Osteocyte (in vitro differentiated cells): ENCODE data around the gene DMD. TPM values are rescaled to one million over a fixed set of nuclear protein-coding genes. Genes with fewer than 3 reads are reported as not detected.
"Not testable (repeated sequence)": the region's sequence is repeated elsewhere in the genome, so short reads cannot be mapped to it uniquely, and the experiment has no call there.

Experiments used
- DNase-seq: peaks from one replicate; pipeline ENCODE4 v3.0.0; 2021; ENCODE audit warnings: mixed read lengths; ENCODE audit not compliant: unreplicated experiment; ENCODE audit errors: extremely low spot score
- H3K27ac Mint-ChIP-seq: one replicate; pipeline ENCODE4 v1.8.0; 2021; ENCODE audit warnings: mild to moderate bottlenecking, mixed read lengths; ENCODE audit not compliant: unreplicated experiment
- H3K27me3 Mint-ChIP-seq: one replicate; pipeline ENCODE4 v1.8.0; 2021; ENCODE audit warnings: mixed read lengths; ENCODE audit not compliant: unreplicated experiment
- H3K36me3 Mint-ChIP-seq: one replicate; pipeline ENCODE4 v1.8.0; 2021; ENCODE audit warnings: mixed read lengths; ENCODE audit not compliant: unreplicated experiment
- H3K4me1 Mint-ChIP-seq: one replicate; pipeline ENCODE4 v1.8.0; 2021; ENCODE audit warnings: mixed read lengths; ENCODE audit not compliant: unreplicated experiment
- H3K4me3 Mint-ChIP-seq: one replicate; pipeline ENCODE4 v1.8.0; 2021; ENCODE audit warnings: mild to moderate bottlenecking, moderate library complexity, mixed read lengths; ENCODE audit not compliant: unreplicated experiment
- H3K9me3 Mint-ChIP-seq: one replicate; pipeline ENCODE4 v1.8.0; 2021; ENCODE audit warnings: mixed read lengths; ENCODE audit not compliant: unreplicated experiment
- CTCF ChIP-seq: fragments of 200-600 bp; sonication (generic); IDR thresholded peaks from 2 replicates; pipeline ENCODE4 v1.5.0; 2021; ENCODE audit warnings: antibody characterized with exemption, mild to moderate bottlenecking, moderate library complexity
- total RNA-seq: library from RNA; stranded (reverse); gene quantifications from 2 replicates; pipeline ENCODE4 v1.2.1, GENCODE V29; 2021

Gene DMD
- total RNA-seq, 1 donor from 2014 or later = 317 TPM

- Mint-ChIP-seq H3K9me3 (peaks cover 5% of the 10 kb centered on the region), H3K27ac (no peak overlapping the region), H3K27me3 (no peaks in the 10 kb centered on the region), H3K4me1 (no peaks in the 10 kb centered on the region), H3K36me3 (no peaks in the 10 kb centered on the region), H3K4me3 (no peak overlapping the region)
- no peak for DNase-seq
- TF ChIP-seq CTCF = no peak
These were observed 462.3 kb downstream of the DMD start for GRCh38 chrX:32749070-32749469.

GRCh38 chrX:32745323-32745722 is 466.0 kb downstream of the DMD start:
- Mint-ChIP-seq H3K4me3 (no peak overlapping the region), H3K9me3 (peaks cover 3% of the 10 kb centered on the region), H3K27ac (no peak overlapping the region), H3K4me1 (no peaks in the 10 kb centered on the region), H3K27me3 (no peaks in the 10 kb centered on the region), H3K36me3 (no peaks in the 10 kb centered on the region)
- no peak for DNase-seq
- no peak for TF ChIP-seq CTCF

GRCh38 chrX:32744921-32745320 is 466.4 kb downstream of the DMD start:
- TF ChIP-seq CTCF = no peak
- DNase-seq = no peak
- no peaks in the 10 kb centered on the region for H3K36me3 Mint-ChIP-seq
- no peaks in the 10 kb centered on the region for H3K4me1 Mint-ChIP-seq
- H3K4me3 Mint-ChIP-seq = no peak overlapping the region
- no peaks in the 10 kb centered on the region for H3K27me3 Mint-ChIP-seq
- H3K9me3 Mint-ChIP-seq = peaks cover 3% of the 10 kb centered on the region
- no peak overlapping the region for H3K27ac Mint-ChIP-seq

GRCh38 chrX:32741910-32742309 is 469.4 kb downstream of the DMD start:
- no peak for TF ChIP-seq CTCF
- DNase-seq = no peak
- H3K27me3 Mint-ChIP-seq = no peaks in the 10 kb centered on the region
- H3K4me1 Mint-ChIP-seq = no peaks in the 10 kb centered on the region
- H3K27ac Mint-ChIP-seq = no peak overlapping the region
- H3K9me3 Mint-ChIP-seq = peaks cover 3% of the 10 kb centered on the region
- no peak overlapping the region for H3K4me3 Mint-ChIP-seq
- no peaks in the 10 kb centered on the region for H3K36me3 Mint-ChIP-seq

GRCh38 chrX:32708542-32708941 is 502.8 kb downstream of the DMD start:
- Mint-ChIP-seq H3K9me3 (peaks cover 4% of the 10 kb centered on the region), H3K36me3 (no peaks in the 10 kb centered on the region), H3K4me3 (no peak overlapping the region), H3K27me3 (no peaks in the 10 kb centered on the region), H3K27ac (no peak overlapping the region), H3K4me1 (no peaks in the 10 kb centered on the region)
- no peak for DNase-seq
- no peak for TF ChIP-seq CTCF

- not testable (repeated sequence) for H3K27me3 Mint-ChIP-seq, H3K36me3 Mint-ChIP-seq, DNase-seq, H3K4me3 Mint-ChIP-seq, H3K27ac Mint-ChIP-seq, H3K4me1 Mint-ChIP-seq, H3K9me3 Mint-ChIP-seq
These were observed 506.0 kb downstream of the DMD start for GRCh38 chrX:32705385-32705784.
